Endothelial cell of umbilical vein (primary cell): ENCODE results near the gene BNC2.

ENCODE experiments used
- EZH2 ChIP-seq: IDR thresholded peaks from 2 replicates; pipeline ENCODE4 v1.6.1; 2012; ENCODE audit warnings: borderline replicate concordance, low read depth, mild to moderate bottlenecking, moderate library complexity, low read length, inconsistent platforms; ENCODE audit not compliant: severe bottlenecking
- GATA2 ChIP-seq: IDR thresholded peaks from 2 replicates; pipeline ENCODE4 v1.7.0; 2011; ENCODE audit warnings: low read depth, mild to moderate bottlenecking, moderate library complexity, mixed read lengths, low read length; ENCODE audit not compliant: insufficient read length, insufficient read depth
- MYC ChIP-seq: IDR thresholded peaks from one replicate; pipeline ENCODE4 v1.6.1; 2011; ENCODE audit warnings: mild to moderate bottlenecking, low read depth, low read length
- POLR2A ChIP-seq: IDR thresholded peaks from 2 replicates; pipeline ENCODE4 v1.6.1; 2012; ENCODE audit warnings: low read depth, mild to moderate bottlenecking, control low read depth, low read length
- POLR2AphosphoS5 ChIP-seq: IDR thresholded peaks from 2 replicates; pipeline ENCODE4 v1.6.1; 2012; ENCODE audit warnings: low read depth, mild to moderate bottlenecking, control low read depth, low read length, moderate library complexity; ENCODE audit not compliant: insufficient read depth
- TF ChIP-seq, protein P1 (sequence below), 2 donors: IDR thresholded peaks; 1 replicate in 1 of 2; 2 replicates in 1 of 2; pipeline ENCODE4 v1.5.1; 2011; ENCODE audit warnings: low read length in 2 of 2, mild to moderate bottlenecking in 2 of 2, moderate library complexity in 2 of 2, control low read depth in 1 of 2, inconsistent platforms in 1 of 2, low read depth in 1 of 2; ENCODE audit not compliant: insufficient read depth in 1 of 2; ENCODE audit errors: extremely low read depth in 1 of 2
- TF ChIP-seq, protein P2 (sequence below): IDR thresholded peaks from 2 replicates; pipeline ENCODE4 v1.6.1; 2011; ENCODE audit not compliant: insufficient read depth, insufficient read length

DNA sequence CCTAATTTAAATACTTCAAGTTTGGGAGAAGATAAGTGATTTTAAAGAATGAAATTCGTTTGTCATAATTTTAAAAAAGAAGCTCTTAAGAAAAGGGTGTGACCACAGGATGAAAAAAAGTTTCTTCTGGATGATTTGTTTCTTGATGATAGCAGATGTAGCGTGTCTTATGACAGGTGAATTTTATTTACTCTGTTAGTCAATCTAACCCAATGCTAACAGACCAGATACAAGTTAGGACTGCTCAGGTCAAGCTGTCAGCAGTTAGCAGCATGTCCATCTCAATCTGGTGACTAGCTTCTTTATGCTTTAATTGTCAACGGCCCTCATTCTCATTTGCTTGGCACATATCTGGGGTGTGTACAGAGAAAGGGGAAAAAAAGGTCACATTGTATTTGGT lies 456.0 kb downstream of the BNC2 start:
- TF ChIP-seq, protein P1, sequence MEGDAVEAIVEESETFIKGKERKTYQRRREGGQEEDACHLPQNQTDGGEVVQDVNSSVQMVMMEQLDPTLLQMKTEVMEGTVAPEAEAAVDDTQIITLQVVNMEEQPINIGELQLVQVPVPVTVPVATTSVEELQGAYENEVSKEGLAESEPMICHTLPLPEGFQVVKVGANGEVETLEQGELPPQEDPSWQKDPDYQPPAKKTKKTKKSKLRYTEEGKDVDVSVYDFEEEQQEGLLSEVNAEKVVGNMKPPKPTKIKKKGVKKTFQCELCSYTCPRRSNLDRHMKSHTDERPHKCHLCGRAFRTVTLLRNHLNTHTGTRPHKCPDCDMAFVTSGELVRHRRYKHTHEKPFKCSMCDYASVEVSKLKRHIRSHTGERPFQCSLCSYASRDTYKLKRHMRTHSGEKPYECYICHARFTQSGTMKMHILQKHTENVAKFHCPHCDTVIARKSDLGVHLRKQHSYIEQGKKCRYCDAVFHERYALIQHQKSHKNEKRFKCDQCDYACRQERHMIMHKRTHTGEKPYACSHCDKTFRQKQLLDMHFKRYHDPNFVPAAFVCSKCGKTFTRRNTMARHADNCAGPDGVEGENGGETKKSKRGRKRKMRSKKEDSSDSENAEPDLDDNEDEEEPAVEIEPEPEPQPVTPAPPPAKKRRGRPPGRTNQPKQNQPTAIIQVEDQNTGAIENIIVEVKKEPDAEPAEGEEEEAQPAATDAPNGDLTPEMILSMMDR (IDR thresholded peaks at IDR 0.05; ENCODE audit: extremely low read depth in 1 of 2, insufficient read depth in 1 of 2, low read depth in 1 of 2, low read length in 2 of 2) = no peak
- no peak for TF ChIP-seq POLR2A
- TF ChIP-seq, protein P2, sequence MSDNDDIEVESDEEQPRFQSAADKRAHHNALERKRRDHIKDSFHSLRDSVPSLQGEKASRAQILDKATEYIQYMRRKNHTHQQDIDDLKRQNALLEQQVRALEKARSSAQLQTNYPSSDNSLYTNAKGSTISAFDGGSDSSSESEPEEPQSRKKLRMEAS = no peak
- TF ChIP-seq EZH2 = no peak
- no peak for TF ChIP-seq GATA2
- no peak for TF ChIP-seq MYC
- no peak for TF ChIP-seq POLR2AphosphoS5
